ENCODE data around the gene RINL.
"Not testable (repeated sequence)": the region's sequence is repeated elsewhere in the genome, so short reads cannot be mapped to it uniquely, and the experiment has no call there.

The RINL gene

DNA sequence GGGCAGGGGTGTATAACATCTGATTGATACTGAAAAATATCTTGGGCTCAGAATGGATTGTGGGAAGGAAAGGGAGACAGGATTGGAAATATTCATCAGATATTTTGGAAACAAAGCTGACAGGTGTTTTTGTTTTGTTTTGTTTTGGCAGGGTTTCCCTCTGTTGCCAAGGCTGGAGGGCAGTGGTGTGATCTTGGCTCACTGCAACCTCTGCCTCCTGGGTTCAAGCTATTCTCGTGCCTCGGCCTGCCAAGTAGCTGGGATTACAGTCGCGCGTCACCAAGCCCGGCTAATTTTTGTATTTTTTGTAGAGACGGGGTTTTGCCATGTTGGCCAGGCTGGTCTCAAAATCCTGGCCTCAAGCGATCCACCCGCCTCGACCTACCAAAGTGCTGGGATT lies 4.7 kb downstream of the RINL start:
- DNase-seq = not testable (repeated sequence)

DNA sequence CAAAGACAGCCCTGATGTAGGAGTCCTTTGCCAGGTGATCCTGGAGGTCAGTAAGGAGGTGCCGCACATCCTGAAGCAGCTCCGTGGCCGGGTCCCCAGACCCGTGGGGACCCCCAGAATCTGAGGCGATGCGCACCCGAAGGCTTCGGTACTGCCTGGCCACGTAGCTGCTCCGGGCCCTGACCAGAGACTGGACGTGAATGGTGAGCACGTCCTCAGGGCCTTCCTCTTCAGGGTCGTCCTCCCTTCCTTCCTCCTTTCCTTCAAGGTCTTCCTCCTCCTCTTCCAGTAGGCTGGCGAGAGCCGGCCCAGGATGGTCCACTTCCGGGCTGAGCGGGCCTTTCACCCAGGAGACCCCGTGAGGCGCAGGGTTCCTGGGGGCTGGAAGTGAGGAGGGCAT lies 7.5 kb downstream of the RINL start:
- no peak for DNase-seq

DNA sequence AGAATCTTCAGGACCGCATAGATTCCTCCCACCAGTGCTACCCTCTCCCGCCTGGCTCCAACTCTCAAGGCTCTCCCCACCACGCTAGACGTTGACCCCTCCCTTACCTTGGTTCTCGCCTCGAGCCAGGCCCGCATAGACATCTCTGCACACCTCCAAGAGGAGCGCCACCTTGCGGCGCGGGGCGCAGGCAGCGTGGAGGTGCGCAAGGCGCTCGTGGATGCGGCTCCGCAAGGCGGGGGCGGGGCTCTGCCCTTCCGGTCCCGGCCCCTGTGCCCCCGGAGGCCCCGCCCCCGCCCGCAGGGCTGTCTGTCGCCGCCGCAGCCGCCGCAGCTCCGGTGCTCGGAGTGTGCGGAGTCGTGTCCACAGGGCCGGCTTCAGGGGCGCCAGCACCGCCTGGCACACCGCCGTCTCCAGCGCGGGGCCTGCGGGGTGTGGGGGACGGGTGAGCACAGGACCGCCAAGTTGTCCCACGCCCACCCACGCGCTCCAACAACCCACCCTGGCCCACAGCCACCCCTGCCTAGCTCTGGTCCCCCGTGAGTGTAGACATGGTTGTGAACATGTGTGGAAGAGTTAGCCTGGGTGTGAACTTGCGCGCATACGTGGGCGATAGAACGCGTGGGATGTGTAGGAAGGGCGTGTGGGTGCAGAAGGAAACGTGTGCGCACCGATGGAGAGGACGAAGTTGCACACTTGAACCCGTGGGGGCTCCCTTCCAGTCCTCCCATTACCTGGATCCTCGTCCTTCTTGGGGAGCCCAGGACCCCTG lies 8.1 kb downstream of the RINL start:
- DNase-seq = no peak

DNA sequence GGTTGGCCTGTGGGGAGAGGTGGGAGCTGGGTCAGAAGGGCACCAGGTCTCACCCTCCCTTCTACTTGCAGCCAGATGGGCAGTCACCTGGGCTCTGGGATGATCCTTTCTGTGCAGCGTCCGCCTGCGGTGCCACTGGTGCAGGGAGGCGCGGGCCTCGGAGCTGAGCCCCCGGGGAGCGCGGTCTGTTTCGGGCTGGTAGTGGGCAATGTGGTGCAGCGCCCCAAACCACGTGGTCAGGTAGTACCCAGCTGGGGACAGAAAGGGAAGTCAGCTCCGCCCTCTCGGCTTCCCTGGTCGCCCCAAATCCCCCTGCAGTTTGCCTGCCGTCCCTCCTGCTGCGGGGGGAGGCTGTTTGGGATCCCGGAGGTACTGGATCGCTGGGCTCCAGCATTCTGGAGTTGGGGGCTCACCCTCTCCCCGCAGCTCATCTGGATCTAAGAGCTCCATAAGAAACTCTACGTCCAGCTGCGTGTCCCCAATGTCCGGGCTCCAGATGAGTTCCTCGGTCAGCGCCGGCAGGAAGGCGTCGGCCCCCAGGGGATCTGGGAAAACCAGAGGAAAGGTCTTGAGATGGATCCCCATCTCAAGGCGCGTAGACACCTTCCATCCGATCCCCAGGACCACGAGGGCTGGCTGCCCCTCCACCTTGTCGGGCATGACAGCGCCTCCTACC lies 8.8 kb downstream of the RINL start:
- no peak for DNase-seq

DNA sequence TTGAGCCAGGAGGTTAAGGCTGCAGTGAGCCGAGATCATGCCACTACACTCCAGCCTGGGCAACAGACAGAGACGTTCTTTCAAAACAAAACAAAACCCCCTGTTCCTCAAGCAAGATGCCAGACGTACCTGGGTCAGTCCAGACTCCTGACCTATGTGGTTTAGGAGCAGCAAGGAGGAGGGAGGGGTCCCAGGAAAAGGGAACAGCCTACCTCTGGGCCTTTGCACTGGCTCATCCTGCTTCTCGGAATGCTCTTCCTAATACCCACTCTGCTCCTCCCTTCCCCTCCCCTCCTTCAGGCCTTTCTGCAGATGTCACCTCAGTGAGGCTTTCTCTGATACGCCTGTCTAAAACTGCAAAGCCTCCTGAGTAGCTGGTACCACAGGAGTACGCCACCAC lies 9.5 kb downstream of the RINL start:
- no peak for DNase-seq

DNA sequence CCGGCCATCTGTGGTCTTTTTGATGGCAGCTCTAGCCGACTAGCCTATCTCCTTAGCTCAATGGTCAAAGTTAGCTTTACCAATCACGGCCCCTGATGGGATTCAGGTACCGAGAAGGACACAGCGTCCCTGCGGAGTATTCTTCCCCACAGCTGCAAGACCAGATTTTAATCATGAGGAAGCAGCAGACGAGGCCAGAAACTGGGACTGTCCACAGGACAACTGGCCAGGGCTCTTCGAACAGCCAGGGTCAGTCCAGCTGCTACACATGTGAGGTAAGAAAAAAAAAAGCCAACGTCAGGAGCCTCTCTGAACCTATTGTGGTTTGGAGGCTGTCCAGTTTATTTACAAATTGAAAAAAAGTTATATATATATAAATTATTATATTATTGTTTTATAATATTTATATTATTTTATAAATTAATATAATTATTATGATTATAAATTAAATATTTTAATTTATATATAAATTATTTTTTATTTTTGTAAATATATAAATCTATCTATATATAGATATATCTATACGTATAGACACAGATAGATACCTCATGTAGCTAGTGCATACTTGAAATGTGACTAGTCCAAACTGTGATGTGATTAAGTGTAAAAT lies 10.8 kb downstream of the RINL start:
- DNase-seq = no peak

DNA sequence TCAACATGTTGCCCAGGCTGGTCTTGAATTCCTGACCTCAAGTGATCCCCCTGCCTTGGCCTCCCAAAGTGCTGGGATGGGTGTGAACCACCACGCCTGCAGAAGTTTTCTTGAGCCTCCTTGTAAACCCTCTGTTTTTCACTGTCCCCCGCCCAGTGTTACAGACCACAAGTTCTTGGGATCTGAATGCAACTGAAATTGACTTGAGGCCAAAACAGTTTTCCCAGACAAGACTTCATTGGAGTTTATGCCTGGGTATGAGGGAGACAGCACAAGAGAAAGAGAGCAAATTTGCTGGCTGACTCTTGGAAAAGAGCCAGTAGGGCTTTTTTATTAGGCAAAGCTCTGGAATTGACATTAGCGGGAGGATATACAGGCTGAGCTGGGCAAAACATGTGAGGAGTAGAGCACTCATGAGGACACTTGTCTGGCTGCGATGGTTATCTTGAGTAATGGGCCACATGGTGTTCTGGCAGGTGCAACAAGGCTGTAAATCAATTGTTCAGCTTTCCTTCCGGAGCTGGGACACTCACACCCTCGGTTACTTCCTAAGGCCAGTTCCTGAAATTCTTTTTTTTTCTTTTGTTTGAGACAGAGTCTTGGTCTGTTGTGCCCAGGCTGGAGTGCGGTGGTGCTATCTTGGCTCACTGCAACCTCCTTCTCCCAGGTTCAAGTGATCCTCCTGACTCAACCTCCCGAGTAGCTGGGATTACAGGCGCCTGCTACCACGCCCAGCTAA lies 15.6 kb downstream of the RINL start:
- DNase-seq = peak; percentile 96

DNA sequence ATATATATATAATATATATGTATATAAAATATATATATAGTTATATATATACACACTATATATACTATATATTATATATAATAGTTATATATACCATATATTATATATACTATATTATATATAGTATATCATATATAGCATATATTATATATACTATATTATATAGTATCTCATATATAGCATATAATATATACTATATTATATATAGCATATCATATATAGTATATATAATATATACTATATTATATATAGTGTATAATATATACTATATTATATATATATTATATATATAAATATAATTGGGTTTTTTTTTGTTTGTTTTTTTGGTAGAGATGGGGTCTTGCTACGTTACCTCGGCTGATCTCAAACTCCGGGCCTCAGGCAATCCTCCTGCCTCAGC lies 16.7 kb downstream of the RINL start:
- no peak for DNase-seq

DNA sequence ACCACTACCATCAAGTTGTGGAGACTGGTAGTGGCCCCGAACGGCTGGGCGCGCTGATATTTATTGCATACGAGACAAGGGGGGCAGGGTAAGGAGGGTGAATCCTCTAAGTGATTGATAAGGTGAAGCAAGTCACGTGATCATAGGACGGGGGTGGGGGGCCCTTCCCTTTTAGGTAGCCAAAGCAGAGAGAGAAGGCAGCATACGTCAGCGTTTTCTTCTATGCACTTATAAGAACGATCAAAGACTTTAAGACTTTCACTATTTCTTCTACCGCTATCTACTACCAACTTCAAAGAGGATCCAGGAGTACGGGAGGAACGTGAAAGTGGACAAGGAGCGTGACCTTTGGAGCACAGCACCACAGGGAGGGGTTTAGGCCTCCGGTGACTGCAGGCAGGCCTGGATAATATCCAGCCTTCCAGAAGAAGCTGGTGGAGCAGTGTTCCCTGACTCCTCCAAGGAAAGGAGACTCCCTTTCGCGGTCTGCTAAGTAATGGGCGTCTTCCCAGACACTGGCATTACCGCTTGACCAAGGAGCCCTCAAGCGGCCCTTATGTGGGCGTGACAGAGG lies 18.4 kb downstream of the RINL start:
- not testable (repeated sequence) for DNase-seq

DNA sequence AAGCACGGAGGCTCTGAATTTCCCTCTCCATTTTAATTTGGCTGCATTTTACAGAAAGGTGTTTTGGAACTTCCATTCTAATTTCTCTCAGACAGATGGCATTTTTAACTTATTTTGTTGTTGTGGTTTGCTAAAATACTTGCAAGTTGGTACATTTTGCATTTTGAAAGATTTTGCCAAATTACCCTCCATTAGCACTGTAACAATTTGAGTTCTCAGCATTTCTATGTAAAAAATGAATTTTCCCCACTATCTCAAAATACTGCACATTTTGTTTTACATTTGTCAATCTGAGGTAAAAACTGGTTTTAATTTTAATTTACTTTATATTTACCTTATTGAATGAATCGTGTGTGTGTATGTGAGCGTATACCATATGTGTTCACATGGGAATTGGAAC lies 21.3 kb downstream of the RINL start:
- no peak for DNase-seq

DNA sequence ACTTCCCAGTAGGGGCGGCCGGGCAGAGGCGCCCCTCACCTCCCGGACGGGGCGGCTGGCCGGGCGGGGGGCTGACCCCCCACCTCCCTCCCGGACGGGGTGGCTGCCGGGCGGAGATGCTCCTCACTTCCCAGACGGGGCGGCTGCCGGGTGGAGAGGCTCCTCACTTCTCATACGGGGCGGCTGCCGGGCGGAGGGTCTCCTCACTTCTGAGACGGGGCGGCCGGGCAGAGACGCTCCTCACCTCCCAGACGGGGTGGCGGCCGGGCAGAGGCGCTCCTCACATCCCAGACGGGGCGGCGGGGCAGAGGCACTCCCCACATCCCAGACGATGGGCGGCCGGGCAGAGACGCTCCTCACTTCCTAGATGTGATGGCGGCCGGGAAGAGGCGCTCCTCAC lies 22.3 kb downstream of the RINL start:
- not testable (repeated sequence) for DNase-seq

DNA sequence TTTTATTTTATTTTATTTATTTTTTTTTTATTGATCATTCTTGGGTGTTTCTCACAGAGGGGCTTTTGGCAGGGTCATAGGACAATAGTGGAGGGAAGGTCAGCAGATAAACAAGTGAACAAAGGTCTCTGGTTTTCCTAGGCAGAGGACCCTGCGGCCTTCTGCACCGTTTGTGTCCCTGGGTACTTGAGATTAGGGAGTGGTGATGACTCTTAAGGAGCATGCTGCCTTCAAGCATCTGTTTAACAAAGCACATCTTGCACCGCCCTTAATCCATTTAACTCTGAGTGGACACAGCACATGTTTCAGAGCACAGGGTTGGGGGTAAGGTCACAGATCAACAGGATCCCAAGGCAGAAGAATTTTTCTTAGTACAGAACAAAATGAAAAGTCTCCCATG lies 23.1 kb downstream of the RINL start:
- DNase-seq = not testable (repeated sequence)

DNA sequence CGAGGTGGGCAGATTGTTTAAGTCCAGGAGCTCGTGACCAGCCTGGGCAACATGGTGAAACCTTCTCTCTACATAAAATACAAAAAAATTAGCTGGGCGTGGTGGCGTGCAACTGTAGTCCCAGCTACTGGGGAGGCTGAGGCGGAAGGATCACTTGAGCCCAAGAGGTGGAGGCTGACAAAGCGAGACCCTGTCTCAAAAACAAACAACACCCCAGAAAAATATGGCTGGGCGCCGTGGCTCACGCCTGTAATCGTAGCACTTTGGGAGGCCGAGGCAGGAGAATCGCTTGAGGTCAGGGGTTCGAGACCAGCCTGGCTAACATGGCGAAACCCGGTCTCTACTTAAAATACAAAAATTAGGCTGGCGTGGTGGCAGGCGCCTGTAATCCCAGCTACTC lies 24.9 kb downstream of the RINL start:
- no peak for DNase-seq

DNA sequence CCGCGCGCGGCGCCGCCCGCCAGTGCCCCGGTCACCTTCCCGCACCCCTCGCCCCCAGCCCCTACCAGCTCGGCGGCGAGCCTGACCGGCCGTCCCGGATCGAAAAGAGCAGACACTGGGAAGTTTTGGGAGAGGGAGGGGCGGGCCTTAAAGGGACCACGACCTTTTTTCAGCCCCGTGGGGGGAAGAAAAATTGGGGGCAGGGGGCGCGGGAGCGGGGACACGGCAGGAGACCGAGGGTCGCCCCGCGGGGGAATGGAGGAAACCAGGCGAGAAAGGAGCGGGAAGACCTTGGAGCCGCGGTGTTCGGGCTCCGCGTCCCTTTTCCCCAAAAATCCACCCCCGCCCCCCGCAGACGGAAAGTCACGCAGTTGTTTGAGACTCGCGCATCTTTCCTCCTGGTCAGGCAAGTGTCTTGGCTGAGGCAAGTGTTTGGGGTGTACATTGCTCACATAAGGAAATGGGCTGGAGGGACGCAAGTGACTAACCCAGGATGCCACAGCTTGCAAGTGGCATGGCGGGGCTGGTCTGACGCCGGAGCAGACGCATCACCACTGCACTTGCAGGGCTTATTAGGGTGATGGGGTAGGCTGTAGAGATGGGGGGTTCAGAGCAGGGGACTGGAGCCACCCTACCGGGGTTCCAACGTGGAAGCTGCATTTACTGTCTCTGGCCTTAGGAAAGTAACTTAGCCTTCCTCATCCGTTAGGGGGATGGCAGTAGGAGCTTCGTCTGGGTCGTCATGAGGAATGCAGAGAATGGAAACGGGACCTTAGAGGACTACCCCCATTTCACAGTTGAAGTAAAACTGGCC lies 25.6 kb downstream of the RINL start:
- DNase-seq = peak; percentile 86

DNA sequence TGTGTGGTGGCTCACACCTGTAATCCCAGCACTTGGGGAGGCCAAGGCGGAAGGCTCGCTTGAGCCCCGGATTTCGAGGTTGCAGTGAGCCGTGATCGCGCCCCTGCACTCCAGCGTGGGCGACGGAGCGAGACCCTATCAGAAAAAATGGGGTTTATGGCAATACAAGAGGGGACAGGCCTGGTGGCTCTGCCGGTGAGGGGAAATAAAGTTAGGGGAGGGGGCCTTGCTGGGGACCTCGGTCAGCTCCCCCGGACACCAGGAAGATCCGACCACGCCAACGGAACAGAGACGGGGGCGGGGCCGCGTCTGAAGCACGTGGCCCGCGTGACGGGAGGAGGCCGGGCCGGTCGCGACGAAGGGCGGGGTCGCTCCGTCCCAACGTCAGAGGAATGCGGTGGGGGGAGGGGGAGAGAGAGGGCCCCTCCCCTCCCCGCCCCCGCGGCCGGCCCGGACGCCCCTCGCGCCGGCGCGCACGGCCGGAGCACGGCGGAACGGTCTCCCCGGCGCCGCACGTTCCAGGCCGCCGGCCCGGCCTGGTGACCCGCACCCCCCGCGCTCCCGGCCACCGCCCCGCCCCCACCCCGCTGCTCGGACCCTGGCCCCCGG lies 26.3 kb downstream of the RINL start:
- peak; percentile 100 for DNase-seq

DNA sequence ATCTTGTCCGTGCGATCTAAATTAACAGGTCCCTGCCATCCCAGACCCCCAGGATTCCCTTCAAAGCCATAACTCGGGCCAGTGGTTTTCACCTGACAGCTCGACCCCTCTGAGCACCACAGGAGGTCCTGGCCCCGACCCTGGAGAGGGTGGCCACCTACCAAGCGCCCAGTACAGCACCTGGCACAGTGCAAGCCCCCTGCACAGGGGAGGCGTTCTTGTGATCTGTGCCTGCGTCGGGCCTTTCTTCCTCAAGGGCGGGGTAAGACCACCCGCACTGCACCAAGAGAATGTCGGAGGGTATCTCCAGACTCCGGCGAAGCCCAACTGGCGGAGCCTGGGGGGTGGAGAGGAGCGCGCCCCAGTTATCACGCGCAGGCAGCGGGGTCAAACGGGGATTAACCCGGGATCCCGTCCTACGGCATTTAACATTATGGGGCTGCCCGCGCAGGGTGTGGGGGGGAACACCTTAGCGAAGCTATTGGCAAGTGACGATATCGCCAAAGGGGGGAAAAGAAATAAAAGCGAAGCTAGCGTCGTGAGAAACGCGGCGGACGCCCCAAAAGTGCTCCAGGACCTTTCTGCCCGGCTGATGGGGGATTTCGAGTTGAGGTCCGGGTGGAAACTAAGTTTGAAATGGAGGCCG lies 27.0 kb downstream of the RINL start:
- no peak for DNase-seq

DNA sequence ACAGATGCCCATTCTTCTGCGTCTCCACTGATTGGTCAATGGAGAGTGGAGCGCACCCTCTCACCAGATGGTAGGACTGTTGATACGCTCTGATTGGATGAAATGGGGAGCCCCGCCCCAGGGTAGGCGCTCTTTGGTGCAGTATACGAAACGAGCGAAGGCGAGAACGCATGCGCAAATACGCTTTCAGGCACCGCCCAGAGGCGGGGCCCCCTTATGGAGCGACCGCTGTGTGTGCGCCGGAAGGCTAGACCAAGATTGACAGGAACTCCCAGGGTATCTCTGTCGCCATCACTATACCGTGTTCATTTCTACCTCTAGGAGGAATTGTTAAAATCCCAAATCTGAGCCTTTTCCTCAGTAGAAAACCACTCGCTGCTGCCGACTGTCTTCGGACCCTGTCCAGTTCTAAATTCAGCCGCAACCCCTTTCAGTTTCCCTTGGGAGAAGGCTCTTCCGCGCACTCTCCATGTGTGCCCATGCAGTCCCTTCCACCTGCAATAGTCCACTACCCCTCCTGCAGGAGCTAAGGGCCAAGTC lies 27.6 kb downstream of the RINL start:
- no peak for DNase-seq

DNA sequence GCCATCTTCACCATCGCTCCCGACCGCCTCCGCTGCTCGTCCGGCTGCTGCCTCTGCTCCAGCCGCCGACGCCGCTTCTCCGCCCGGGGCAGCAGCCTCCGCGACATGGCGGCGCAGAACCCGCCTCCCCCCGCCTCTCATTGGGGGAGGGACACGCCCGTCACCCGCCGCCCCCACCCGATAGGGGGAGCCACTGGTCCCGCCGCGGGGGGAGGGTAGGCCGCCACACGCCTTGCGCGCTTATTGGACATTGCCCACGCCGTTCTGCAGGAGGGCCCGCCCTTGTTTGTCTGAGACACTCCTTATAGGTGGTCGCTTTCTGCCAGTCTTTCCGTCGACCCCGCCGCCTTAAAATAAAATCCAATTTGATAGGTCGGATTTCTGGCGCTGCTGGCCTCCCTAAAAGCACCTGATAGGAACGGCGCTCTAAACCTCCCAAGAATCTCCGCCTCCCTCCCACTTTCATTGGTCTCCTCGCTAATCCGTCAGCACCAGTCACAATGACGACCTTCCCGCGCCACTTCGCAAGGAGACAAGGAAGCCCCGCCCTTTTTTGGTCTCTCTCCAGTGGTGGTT lies 28.1 kb downstream of the RINL start, which contains the start of gene HNRNPL:
TSS of gene HNRNPL (minus strand) at position 127 of the 576 bp plus-strand sequence. CDS start at position 107, 20 bp downstream.
- DNase-seq = peak; percentile 100

DNA sequence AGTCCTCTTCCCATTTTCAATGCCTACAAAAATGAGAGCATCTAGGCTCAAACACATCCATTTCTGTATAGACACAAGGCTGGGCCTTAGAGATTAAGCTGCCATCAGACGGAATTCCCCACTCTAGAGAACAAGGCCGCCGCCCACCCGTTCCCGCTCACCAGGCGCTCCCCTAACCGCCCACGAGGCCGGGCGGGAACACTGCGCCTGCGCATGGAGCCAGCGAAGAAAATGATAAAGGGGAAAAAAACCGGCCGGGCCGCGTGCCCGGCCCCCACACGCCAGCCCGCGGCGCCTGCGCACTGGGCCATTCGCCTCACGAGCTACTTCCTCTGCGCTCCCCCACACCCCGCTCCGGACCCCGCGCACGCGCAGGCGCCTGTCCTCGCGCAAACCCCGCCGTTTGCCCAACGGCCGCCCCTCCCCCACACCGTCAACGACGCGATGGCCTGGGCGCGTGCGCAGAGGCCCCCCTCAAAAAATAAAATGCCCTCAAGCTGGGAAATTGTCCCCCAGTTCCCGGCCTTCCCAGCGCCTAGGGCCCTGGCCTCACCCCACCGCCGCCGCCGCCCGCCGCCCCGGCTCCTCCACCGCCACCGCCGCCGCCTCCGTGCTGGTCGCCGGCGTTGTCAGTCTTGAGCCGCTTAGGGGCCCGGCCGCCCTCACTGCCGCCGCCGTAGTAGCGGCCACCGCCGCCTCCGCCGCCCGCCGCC lies 28.8 kb downstream of the RINL start:
- peak; percentile 100 for DNase-seq

Measured in NCI-H2227 treated with DMSO at 0.1 percent for 48 hours (cell line).